HG02588 (cell line): ENCODE results near the gene XRCC2.
"Not testable (repeated sequence)": the region's sequence is repeated elsewhere in the genome, so short reads cannot be mapped to it uniquely, and the experiment has no call there.

Experiments
- ATAC-seq: cut with Tn5 transposase; IDR thresholded peaks from one replicate; pipeline ENCODE4 v1.9.1; 2021; ENCODE audit warnings: mild to moderate bottlenecking, moderate library complexity; ENCODE audit not compliant: unreplicated experiment

XRCC2 gene

GRCh38 chr7:152675759-152676636, at the start of gene XRCC2:
XRCC2 (minus strand) TSS chr7:152676141; CDS start chr7:152676079, 62 bp downstream.
- peak; percentile 91 for ATAC-seq

GRCh38 chr7:152723364-152723763, 47.4 kb upstream of the XRCC2 start:
- ATAC-seq: no peak

GRCh38 chr7:152712412-152713042, 36.6 kb upstream of the XRCC2 start:
- ATAC-seq: not testable (repeated sequence)

GRCh38 chr7:152711444-152711944, 35.6 kb upstream of the XRCC2 start:
- ATAC-seq: no peak

GRCh38 chr7:152710153-152710442, 34.2 kb upstream of the XRCC2 start:
- no peak for ATAC-seq

- ATAC-seq: no peak
These were observed 33.6 kb upstream of the XRCC2 start for GRCh38 chr7:152709287-152710152.

GRCh38 chr7:152704796-152705384, 28.9 kb upstream of the XRCC2 start:
- no peak for ATAC-seq

GRCh38 chr7:152699079-152699478, 23.1 kb upstream of the XRCC2 start:
- ATAC-seq: no peak

- ATAC-seq: not testable (repeated sequence)
These were observed 21.5 kb upstream of the XRCC2 start for GRCh38 chr7:152697268-152697974.

- ATAC-seq: not testable (repeated sequence)
These were observed 16.3 kb upstream of the XRCC2 start for GRCh38 chr7:152692196-152692595.

GRCh38 chr7:152683297-152683696, 7.4 kb upstream of the XRCC2 start:
- ATAC-seq: no peak

- ATAC-seq: no peak
These were observed 2.1 kb upstream of the XRCC2 start for GRCh38 chr7:152677808-152678670.

- no peak for ATAC-seq
These were observed 832 bp downstream of the XRCC2 start for GRCh38 chr7:152674860-152675758.

GRCh38 chr7:152673897-152674296, 2.0 kb downstream of the XRCC2 start:
- ATAC-seq: no peak

GRCh38 chr7:152672626-152673025, 3.3 kb downstream of the XRCC2 start:
- ATAC-seq: no peak

- no peak for ATAC-seq
These were observed 6.2 kb downstream of the XRCC2 start for GRCh38 chr7:152669758-152670157.

- no peak for ATAC-seq
These were observed 7.0 kb downstream of the XRCC2 start for GRCh38 chr7:152668975-152669374.

GRCh38 chr7:152667958-152668357, 8.0 kb downstream of the XRCC2 start:
- no peak for ATAC-seq
